ENCODE results near the gene CHM. TPM values are rescaled to one million over a fixed set of nuclear protein-coding genes. Genes with fewer than 3 reads are reported as not detected.
"Not testable (repeated sequence)": the region's sequence is repeated elsewhere in the genome, so short reads cannot be mapped to it uniquely, and the experiment has no call there.

CHM gene
- total RNA-seq, 2 donors from 2014 or later: 8.7 to 13.0 TPM

DNA sequence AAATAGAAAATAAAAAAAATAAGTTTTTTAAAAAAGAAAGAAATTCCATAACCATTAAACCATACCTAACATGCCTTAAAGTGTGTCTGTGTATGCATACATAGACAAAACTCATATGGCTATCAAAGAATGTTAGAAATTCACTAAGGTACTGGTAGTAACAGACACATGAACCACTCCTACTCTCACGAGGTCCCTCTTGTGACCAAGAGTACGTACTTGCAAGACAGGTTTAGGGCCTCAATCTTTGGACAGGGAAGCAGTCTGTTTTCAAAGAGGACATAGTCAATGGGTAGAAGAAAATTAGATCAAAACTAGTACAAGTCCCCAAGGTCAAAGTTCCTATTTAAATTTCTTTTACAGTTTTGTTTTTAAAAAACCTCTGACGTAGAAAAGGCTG, 117.3 kb downstream of the CHM start:
- H3K4me3 ChIP-seq: no peak overlapping the region
- H3K36me3 ChIP-seq: no peaks in the 10 kb centered on the region
- TF ChIP-seq, protein P1, sequence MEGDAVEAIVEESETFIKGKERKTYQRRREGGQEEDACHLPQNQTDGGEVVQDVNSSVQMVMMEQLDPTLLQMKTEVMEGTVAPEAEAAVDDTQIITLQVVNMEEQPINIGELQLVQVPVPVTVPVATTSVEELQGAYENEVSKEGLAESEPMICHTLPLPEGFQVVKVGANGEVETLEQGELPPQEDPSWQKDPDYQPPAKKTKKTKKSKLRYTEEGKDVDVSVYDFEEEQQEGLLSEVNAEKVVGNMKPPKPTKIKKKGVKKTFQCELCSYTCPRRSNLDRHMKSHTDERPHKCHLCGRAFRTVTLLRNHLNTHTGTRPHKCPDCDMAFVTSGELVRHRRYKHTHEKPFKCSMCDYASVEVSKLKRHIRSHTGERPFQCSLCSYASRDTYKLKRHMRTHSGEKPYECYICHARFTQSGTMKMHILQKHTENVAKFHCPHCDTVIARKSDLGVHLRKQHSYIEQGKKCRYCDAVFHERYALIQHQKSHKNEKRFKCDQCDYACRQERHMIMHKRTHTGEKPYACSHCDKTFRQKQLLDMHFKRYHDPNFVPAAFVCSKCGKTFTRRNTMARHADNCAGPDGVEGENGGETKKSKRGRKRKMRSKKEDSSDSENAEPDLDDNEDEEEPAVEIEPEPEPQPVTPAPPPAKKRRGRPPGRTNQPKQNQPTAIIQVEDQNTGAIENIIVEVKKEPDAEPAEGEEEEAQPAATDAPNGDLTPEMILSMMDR (IDR thresholded peaks at IDR 0.05): no peak
- H3K27me3 ChIP-seq: no peaks in the 10 kb centered on the region
- no peaks in the 10 kb centered on the region for H3K4me1 ChIP-seq
- H3K27ac ChIP-seq: no peak overlapping the region
- DNase-seq (ENCODE audit: low spot score): no peak
- no peaks in the 10 kb centered on the region for H3K9me3 ChIP-seq

DNA sequence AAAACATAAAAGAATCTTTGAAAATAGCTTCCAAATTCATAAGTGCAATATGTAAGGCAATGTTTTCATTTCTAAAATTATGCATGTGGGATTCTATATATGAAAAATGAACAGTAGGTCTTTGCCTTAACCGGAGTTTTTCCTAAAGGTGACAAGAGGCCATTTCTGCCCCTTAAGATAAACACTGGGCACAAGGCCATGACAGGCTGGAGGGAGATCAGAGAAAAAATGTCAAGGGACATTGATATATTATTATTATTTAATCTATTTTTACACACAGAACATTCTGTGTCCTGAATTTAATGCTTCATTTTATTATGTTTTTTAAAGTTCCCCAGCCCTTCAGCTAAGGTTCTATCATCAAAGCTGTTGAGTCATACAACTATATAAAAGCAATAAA, 118.8 kb downstream of the CHM start:
- no peaks in the 10 kb centered on the region for H3K27me3 ChIP-seq
- H3K4me1 ChIP-seq: no peaks in the 10 kb centered on the region
- DNase-seq (ENCODE audit: low spot score): no peak
- no peak overlapping the region for H3K4me3 ChIP-seq
- H3K27ac ChIP-seq: no peak overlapping the region
- no peaks in the 10 kb centered on the region for H3K36me3 ChIP-seq
- TF ChIP-seq, protein P1 (IDR thresholded peaks at IDR 0.05): no peak
- H3K9me3 ChIP-seq: no peaks in the 10 kb centered on the region

DNA sequence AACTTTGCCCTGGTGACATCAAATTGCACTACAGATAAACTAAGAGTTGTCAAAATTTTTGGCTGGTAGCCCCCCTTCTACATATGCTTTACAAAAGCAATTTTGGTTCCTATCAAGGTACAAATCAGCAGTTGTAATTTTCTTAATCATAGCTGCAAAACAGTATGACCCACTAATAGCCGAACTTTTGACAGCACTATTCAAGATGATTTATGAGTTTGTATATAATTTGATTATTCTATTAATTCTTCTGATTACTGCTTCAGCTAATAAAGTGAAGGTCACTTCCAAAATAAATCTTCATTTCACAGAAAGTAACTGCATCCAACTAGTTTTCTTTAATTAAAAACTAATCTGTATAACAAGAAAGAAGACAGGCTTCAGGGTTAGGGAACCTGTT, 119.6 kb downstream of the CHM start:
- H3K4me3 ChIP-seq: no peak overlapping the region
- H3K27me3 ChIP-seq: no peaks in the 10 kb centered on the region
- TF ChIP-seq, protein P1 (IDR thresholded peaks at IDR 0.05): no peak
- no peaks in the 10 kb centered on the region for H3K9me3 ChIP-seq
- no peaks in the 10 kb centered on the region for H3K4me1 ChIP-seq
- H3K36me3 ChIP-seq: no peaks in the 10 kb centered on the region
- DNase-seq (ENCODE audit: low spot score): no peak
- no peak overlapping the region for H3K27ac ChIP-seq

DNA sequence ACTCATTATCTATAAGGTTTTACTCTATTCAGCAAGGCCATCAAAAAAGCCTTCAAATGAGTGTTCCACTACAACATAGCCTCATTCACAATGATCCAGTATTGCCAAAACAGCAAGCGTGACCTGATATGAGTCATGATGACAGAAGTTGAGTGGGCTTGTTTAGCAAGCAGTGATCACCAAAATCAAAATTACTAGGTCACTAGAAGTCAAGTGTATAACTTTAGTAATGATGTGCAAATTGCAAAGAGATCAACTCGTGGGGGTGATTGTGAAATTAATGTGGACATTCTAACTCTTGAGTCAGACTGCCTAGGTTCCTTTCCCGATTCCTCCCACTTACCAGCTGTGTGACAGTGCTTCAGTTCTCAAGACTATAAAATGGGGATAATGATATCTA, 124.5 kb downstream of the CHM start:
- Histone ChIP-seq H3K27me3 (no peaks in the 10 kb centered on the region), H3K9me3 (no peaks in the 10 kb centered on the region), H3K36me3 (no peaks in the 10 kb centered on the region), H3K4me3 (no peak overlapping the region), H3K4me1 (no peaks in the 10 kb centered on the region), H3K27ac (no peak overlapping the region)
- TF ChIP-seq, protein P1 (IDR thresholded peaks at IDR 0.05): no peak
- no peak for DNase-seq (ENCODE audit: low spot score)

DNA sequence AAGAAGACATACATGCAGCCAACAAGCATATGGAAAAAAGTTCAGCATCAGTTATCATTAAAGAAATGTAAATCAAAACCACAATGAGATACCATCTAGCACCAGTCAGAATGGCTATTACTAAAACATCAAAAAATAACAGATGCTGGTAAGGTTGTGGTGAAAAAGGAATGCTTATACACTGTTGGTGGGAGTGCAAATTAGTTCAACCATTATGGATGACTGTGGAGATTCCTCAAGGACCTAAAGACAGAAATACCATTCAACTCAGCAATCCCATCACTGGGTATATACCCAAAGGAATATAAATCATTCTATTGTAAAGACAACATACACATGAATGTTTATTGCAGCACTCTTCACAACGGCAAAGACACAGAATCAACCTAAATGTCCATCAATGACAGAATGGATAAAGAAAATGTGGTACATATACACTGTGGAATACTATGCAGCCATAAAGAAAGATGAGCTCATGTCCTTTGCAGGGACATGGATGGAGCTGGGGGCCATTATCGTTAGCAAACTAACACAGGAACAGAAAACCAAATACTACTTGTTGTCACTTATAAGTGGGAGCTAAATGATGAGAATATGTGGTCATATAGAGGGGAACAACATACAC, 130.6 kb downstream of the CHM start:
- not testable (repeated sequence) for H3K27me3 ChIP-seq; H3K36me3 ChIP-seq; H3K9me3 ChIP-seq; DNase-seq (ENCODE audit: low spot score); H3K4me3 ChIP-seq; H3K4me1 ChIP-seq; H3K27ac ChIP-seq

DNA sequence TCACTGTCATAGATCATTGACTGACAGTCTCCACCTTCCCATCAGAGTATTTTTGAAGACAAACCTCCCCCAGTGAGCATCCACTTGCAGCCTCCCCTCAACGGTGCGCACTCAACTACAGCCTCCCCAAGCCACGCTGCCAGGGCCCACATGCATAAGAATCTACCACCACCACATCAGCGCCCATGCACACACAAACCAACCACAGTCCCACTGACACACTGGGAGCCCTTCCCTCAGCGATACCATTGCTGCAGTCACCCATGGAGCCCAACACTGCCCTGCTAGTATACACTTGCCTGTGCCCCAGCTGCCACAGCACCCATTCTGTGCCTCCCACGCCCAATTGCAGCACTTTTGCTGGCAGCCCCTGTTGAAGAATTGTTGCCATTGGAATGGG, 132.9 kb downstream of the CHM start:
- Histone ChIP-seq H3K9me3 (peaks cover 0 to 8% of the 10 kb centered on the region in 2 donors), H3K27ac (no peak overlapping the region), H3K4me3 (no peak overlapping the region), H3K36me3 (no peaks in the 10 kb centered on the region), H3K27me3 (no peaks in the 10 kb centered on the region), H3K4me1 (no peaks in the 10 kb centered on the region)
- TF ChIP-seq, protein P1 (IDR thresholded peaks at IDR 0.05): no peak
- no peak for DNase-seq (ENCODE audit: low spot score)

Measured in right atrium auricular region (tissue), 2 donors.